Psoas muscle (tissue), 8 donors: ENCODE data around the gene GNAQ. TPM values are rescaled to one million over a fixed set of nuclear protein-coding genes. Genes with fewer than 3 reads are reported as not detected.

ENCODE experiments used
- ATAC-seq, 4 donors: fragments of 200-7000 bp; cut with Tn5 transposase; one replicate each; pipeline ENCODE4 v1.9.1; 2020; ENCODE audit warnings: moderate library complexity in 3 of 4, mild to moderate bottlenecking in 2 of 4
- DNase-seq, 2 donors: peaks; one replicate each; pipeline ENCODE4 v3.0.0-alpha.2; 2020
- H3K27ac ChIP-seq: fragments of 200-600 bp; one replicate; pipeline ENCODE4 v1.8.0; 2022
- H3K27me3 ChIP-seq, 3 donors: fragments of 200-600 bp in 1 of 3; one replicate each; pipeline versions ENCODE4 v1.6.1 to v1.8.0; 2013 to 2022; ENCODE audit warnings: low read length in 2 of 3, mild to moderate bottlenecking in 2 of 3, moderate library complexity in 1 of 3; ENCODE audit not compliant: insufficient read depth in 3 of 3
- H3K36me3 ChIP-seq, 2 donors: fragments of 200-600 bp in 1 of 2; one replicate each; pipeline versions ENCODE4 v1.6.1 to v1.8.0; 2013 to 2022; ENCODE audit warnings: low read depth in 1 of 2, mild to moderate bottlenecking in 1 of 2, moderate library complexity in 1 of 2; ENCODE audit not compliant: insufficient read depth in 1 of 2
- H3K4me1 ChIP-seq: fragments of 200-600 bp; one replicate; pipeline ENCODE4 v1.8.0; 2022
- H3K4me3 ChIP-seq: fragments of 200-600 bp; one replicate; pipeline ENCODE4 v1.8.0; 2022; ENCODE audit warnings: mild to moderate bottlenecking
- H3K9me3 ChIP-seq: fragments of 200-600 bp; one replicate; pipeline ENCODE4 v1.8.0; 2022
- CTCF ChIP-seq: fragments of 200-600 bp; IDR thresholded peaks from one replicate; pipeline ENCODE4 v1.8.0; 2022; ENCODE audit warnings: antibody characterized with exemption
- WGBS, 3 donors: extraction: QIAGEN DNeasy Blood & Tissue Kit; methylation state at CpG; one replicate each; pipeline versions ENCODE4 v1.1.6 to v1.1.7; 2013; 5-methylcytosine and 5-hydroxymethylcytosine counted together
- intact Hi-C, 2 donors: fragments of 100-400 bp; cut with DNase I; formaldehyde crosslinking; loops; one replicate each; pipeline versions ENCODE4 v1.11.0 to v1.14.2; 2022
- polyA plus RNA-seq, 3 donors: library from polyadenylated mRNA; stranded (reverse); fragments of 200-250 nt; gene quantifications; one replicate each; pipeline ENCODE4 v1.2.3, GENCODE V29; 2013
- total RNA-seq, 4 donors: library from RNA; stranded (reverse); fragmentation: NEBNext Ultra II Directional in 2 of 4; extraction: Animal tissue kit (Norgen Biotek cat#: 25700) in 2 of 4; gene quantifications; one replicate each; pipeline versions ENCODE4 v1.2.1 to v1.2.4, GENCODE V29; 2021 to 2023
- donor health status: healthy with polysubstance abuse.
- donor health status: DM: no; HTN: no; CAD: no; lungs with moderate emphysema.
- donor health status: Bipolar disorder and iron deficiency.
- donor health status: healthy.
- donor health status: DM: yes; HTN: yes; CAD: no.
- donor health status: DM: no; HTN: no; CAD: no.
- donor health status: DM: no; HTN: no; CAD: no.
- donor health status: DM: yes; HTN: yes; CAD: no.

GNAQ gene
- total and polyA plus RNA-seq, 7 donors, result 8.3 to 26.6 (median 23.8) TPM

GRCh38 chr9:77975036-77975435 is 56.6 kb downstream of the GNAQ start:
- H3K27ac ChIP-seq, result no peak overlapping the region
- DNase-seq, result no peak
- 8 to 45% (median 33%) methylated on average over 2 of the region's 2 CpGs for WGBS, 3 donors
- no peaks in the 10 kb centered on the region for H3K9me3 ChIP-seq
- no peak overlapping the region for H3K4me3 ChIP-seq
- H3K36me3 ChIP-seq, result peaks cover 0 to 4% of the 10 kb centered on the region in 2 donors
- ATAC-seq, result peak in 3 of 4 donors; percentile 66 to 89 (median 82)
- no peak for TF ChIP-seq CTCF
- peaks cover 28% of the 10 kb centered on the region for H3K4me1 ChIP-seq
- intact Hi-C loops, result loop anchor here in 1 of 2 donors (5.0 kb wide), 1 partner anchor 57 kb away; the partner anchor contains the start of gene GNAQ
- no peaks in the 10 kb centered on the region for H3K27me3 ChIP-seq

DNA sequence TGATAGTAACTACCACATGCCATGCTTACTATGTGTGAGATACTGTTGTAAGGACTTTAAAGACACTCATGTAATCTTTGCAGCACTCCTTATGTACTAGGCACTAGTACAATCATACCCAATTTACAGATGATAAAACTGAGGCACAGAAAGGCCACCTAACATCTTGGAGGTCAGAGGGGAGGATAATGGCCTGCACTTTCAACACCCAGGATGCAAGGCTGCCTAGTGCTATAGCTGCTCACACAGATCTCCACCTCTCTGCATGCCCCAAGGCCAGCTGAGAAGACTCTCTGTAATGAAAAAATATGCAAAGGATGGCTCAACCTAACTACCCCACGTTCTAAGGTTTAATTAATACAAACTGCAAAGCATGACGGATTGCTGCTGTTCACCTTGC is 57.2 kb downstream of the GNAQ start:
- Histone ChIP-seq H3K36me3 (peaks cover 0 to under 1% of the 10 kb centered on the region in 2 donors), H3K27me3 (no peaks in the 10 kb centered on the region), H3K4me3 (no peak overlapping the region), H3K27ac (no peak overlapping the region), H3K9me3 (no peaks in the 10 kb centered on the region), H3K4me1 (peaks cover 26% of the 10 kb centered on the region)
- intact Hi-C loops, result no loop called here
- peak in 1 of 4 donors; percentile 22 for ATAC-seq
- WGBS, 3 donors, result 62 to 79% (median 74%) methylated on average over 2 of the region's 2 CpGs
- DNase-seq, result no peak
- no peak for TF ChIP-seq CTCF

- no peaks in the 10 kb centered on the region for H3K9me3 ChIP-seq
- DNase-seq (no peak), ATAC-seq (no peak)
- no peak overlapping the region for H3K4me3 ChIP-seq
- no peak for TF ChIP-seq CTCF
- H3K27ac ChIP-seq, result no peak overlapping the region
- intact Hi-C loops, result no loop called here
- no peaks in the 10 kb centered on the region for H3K27me3 ChIP-seq
- no peaks in the 10 kb centered on the region for H3K4me1 ChIP-seq
- 70 to 94% (median 71%) methylated on average over 4 of the region's 4 CpGs for WGBS, 3 donors
- no peaks in the 10 kb centered on the region for H3K36me3 ChIP-seq
These were observed 62.5 kb downstream of the GNAQ start for GRCh38 chr9:77969083-77969482.

GRCh38 chr9:77968506-77968905 is 63.1 kb downstream of the GNAQ start:
- DNase-seq (no peak), ATAC-seq (no peak)
- H3K27ac ChIP-seq, result no peak overlapping the region
- 45 to 71% (median 47%) methylated on average over 3 of the region's 3 CpGs for WGBS, 3 donors
- no peaks in the 10 kb centered on the region for H3K36me3 ChIP-seq
- H3K9me3 ChIP-seq, result no peaks in the 10 kb centered on the region
- intact Hi-C loops, result no loop called here
- TF ChIP-seq CTCF, result no peak
- no peak overlapping the region for H3K4me3 ChIP-seq
- no peaks in the 10 kb centered on the region for H3K27me3 ChIP-seq
- H3K4me1 ChIP-seq, result no peaks in the 10 kb centered on the region

- Histone ChIP-seq H3K36me3 (no peaks in the 10 kb centered on the region), H3K9me3 (no peaks in the 10 kb centered on the region), H3K4me1 (peaks cover 1% of the 10 kb centered on the region), H3K27me3 (no peaks in the 10 kb centered on the region), H3K27ac (no peak overlapping the region), H3K4me3 (no peak overlapping the region)
- 79 to 85% (median 81%) methylated on average over 8 of the region's 8 CpGs for WGBS, 3 donors
- no peak for ATAC-seq
- intact Hi-C loops, result no loop called here
- DNase-seq, result no peak
- no peak for TF ChIP-seq CTCF
These were observed 64.9 kb downstream of the GNAQ start for GRCh38 chr9:77966718-77967117.
